GM13977 (cell line): ENCODE data around the gene ANTXR2.

Experiments
- DNase-seq: peaks from one replicate; pipeline ENCODE4 v3.0.0; 2012; ENCODE audit warnings: low spot score
- CTCF ChIP-seq: IDR thresholded peaks from 2 replicates; pipeline ENCODE4 v1.5.1; 2012; ENCODE audit warnings: mild to moderate bottlenecking, control low read depth; ENCODE audit not compliant: insufficient read depth; ENCODE audit errors: extremely low read depth, missing control alignments
- in situ Hi-C: fragments of 300-500 bp; cut with MboI; formaldehyde crosslinking; loops from one replicate; pipeline ENCODE4 v1.12.0; 2022; ENCODE audit warnings: low sequenced_read_pairs, low pct_unique_long_range_greater_than_20kb, mixed read lengths, inconsistent platforms; ENCODE audit not compliant: unreplicated experiment

ANTXR2 gene

GRCh38 chr4:79920163-79920853, 152.7 kb downstream of the ANTXR2 start:
- TF ChIP-seq CTCF: no peak
- DNase-seq: no peak
- in situ Hi-C loops: loop anchor here (25.0 kb wide), 1 partner anchor 267 kb away; the partner anchor contains the start of gene PRDM8

- no peak for DNase-seq
- in situ Hi-C loops: loop anchor here (25.0 kb wide), 1 partner anchor 269 kb away; the partner anchor contains the start of gene PRDM8
- TF ChIP-seq CTCF: no peak
Measured at GRCh38 chr4:79918292-79918691, 154.7 kb downstream of the ANTXR2 start.

GRCh38 chr4:79917246-79917645, 155.8 kb downstream of the ANTXR2 start:
- DNase-seq: peak; percentile 17
- TF ChIP-seq CTCF: peak; percentile 70
- in situ Hi-C loops: loop anchor here (25.0 kb wide), 1 partner anchor 270 kb away; the partner anchor contains the start of gene PRDM8

- in situ Hi-C loops: loop anchor here (25.0 kb wide), 1 partner anchor 272 kb away; the partner anchor contains the start of gene PRDM8
- no peak for DNase-seq
- no peak for TF ChIP-seq CTCF
Measured at GRCh38 chr4:79915246-79915645, 157.8 kb downstream of the ANTXR2 start.

GRCh38 chr4:79913581-79913980, 159.4 kb downstream of the ANTXR2 start:
- no peak for DNase-seq

GRCh38 chr4:79907001-79907400, 166.0 kb downstream of the ANTXR2 start:
- in situ Hi-C loops: loop anchor here (25.0 kb wide), 1 partner anchor 280 kb away; the partner anchor contains the start of gene PRDM8
- no peak for DNase-seq
- no peak for TF ChIP-seq CTCF

More at GRCh38 chr4:79913581-79913980, 159.4 kb downstream of the ANTXR2 start:
- TF ChIP-seq CTCF: no peak
- in situ Hi-C loops: loop anchor here (25.0 kb wide), 1 partner anchor 274 kb away; the partner anchor contains the start of gene PRDM8
